ENCODE data around the gene FAM83F.

Gene FAM83F

GRCh38 chr22:40082184-40082583 lies 87.4 kb downstream of the FAM83F start:
- no peak overlapping the region for H3K27ac ChIP-seq (ENCODE audit: poor library complexity, severe bottlenecking)
- H3K4me3 ChIP-seq (ENCODE audit: severe bottlenecking), result no peak overlapping the region
- no peak for TF ChIP-seq CTCF (IDR thresholded peaks at IDR 0.05; ENCODE audit: poor library complexity, severe bottlenecking)
- no peaks in the 10 kb centered on the region for H3K9me3 ChIP-seq (ENCODE audit: severe bottlenecking)
- H3K27me3 ChIP-seq (ENCODE audit: insufficient read depth, poor library complexity, severe bottlenecking), result no peaks in the 10 kb centered on the region
- H3K36me3 ChIP-seq (ENCODE audit: low read depth), result no peaks in the 10 kb centered on the region
- DNase-seq (ENCODE audit: low spot score), result no peak
- peaks cover 7% of the 10 kb centered on the region for H3K4me1 ChIP-seq (ENCODE audit: insufficient read depth, poor library complexity, severe bottlenecking)
- ATAC-seq (ENCODE audit: low read depth), result no peak

- H3K4me1 ChIP-seq (ENCODE audit: insufficient read depth, poor library complexity, severe bottlenecking), result no peaks in the 10 kb centered on the region
- H3K36me3 ChIP-seq (ENCODE audit: low read depth), result no peaks in the 10 kb centered on the region
- no peak overlapping the region for H3K27ac ChIP-seq (ENCODE audit: poor library complexity, severe bottlenecking)
- no peaks in the 10 kb centered on the region for H3K27me3 ChIP-seq (ENCODE audit: insufficient read depth, poor library complexity, severe bottlenecking)
- H3K4me3 ChIP-seq (ENCODE audit: severe bottlenecking), result no peak overlapping the region
- DNase-seq (ENCODE audit: low spot score) (no peak), ATAC-seq (ENCODE audit: low read depth) (no peak)
- no peak for TF ChIP-seq CTCF (IDR thresholded peaks at IDR 0.05; ENCODE audit: poor library complexity, severe bottlenecking)
- H3K9me3 ChIP-seq (ENCODE audit: severe bottlenecking), result no peaks in the 10 kb centered on the region
These were observed 89.0 kb downstream of the FAM83F start for GRCh38 chr22:40083794-40084193.

GRCh38 chr22:40084246-40084645 lies 89.5 kb downstream of the FAM83F start:
- Histone ChIP-seq H3K27ac (ENCODE audit: poor library complexity, severe bottlenecking) (no peak overlapping the region), H3K36me3 (ENCODE audit: low read depth) (no peaks in the 10 kb centered on the region), H3K27me3 (ENCODE audit: insufficient read depth, poor library complexity, severe bottlenecking) (no peaks in the 10 kb centered on the region), H3K9me3 (ENCODE audit: severe bottlenecking) (no peaks in the 10 kb centered on the region), H3K4me3 (ENCODE audit: severe bottlenecking) (no peak overlapping the region), H3K4me1 (ENCODE audit: insufficient read depth, poor library complexity, severe bottlenecking) (no peaks in the 10 kb centered on the region)
- DNase-seq (ENCODE audit: low spot score), result no peak
- no peak for TF ChIP-seq CTCF (IDR thresholded peaks at IDR 0.05; ENCODE audit: poor library complexity, severe bottlenecking)
- no peak for ATAC-seq (ENCODE audit: low read depth)

DNA sequence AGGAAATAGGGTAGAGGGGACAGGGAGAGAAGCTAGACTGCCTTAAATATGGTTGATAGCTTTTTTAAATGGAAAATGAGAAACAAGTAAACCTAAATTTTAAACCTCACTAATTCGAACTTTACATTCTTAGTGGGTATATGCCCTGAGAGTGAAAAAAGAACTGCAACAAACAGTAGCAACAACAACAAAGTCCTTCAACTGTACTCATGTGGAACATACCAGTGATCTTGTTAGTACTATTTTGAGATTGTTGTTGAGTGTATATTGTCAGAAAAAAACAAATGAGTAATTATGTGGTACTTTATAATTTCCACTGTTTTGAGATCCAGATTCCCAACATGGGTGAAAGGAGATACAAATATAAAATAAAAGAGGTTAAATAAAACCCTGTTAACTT lies 94.1 kb downstream of the FAM83F start:
- TF ChIP-seq CTCF (IDR thresholded peaks at IDR 0.05; ENCODE audit: poor library complexity, severe bottlenecking), result no peak
- H3K4me3 ChIP-seq (ENCODE audit: severe bottlenecking), result no peak overlapping the region

More for the DNA sequence above, 94.1 kb downstream of the FAM83F start:
- no peaks in the 10 kb centered on the region for H3K36me3 ChIP-seq (ENCODE audit: low read depth)
- no peak for ATAC-seq (ENCODE audit: low read depth)
- H3K4me1 ChIP-seq (ENCODE audit: insufficient read depth, poor library complexity, severe bottlenecking), result no peaks in the 10 kb centered on the region
- no peak overlapping the region for H3K27ac ChIP-seq (ENCODE audit: poor library complexity, severe bottlenecking)
- H3K27me3 ChIP-seq (ENCODE audit: insufficient read depth, poor library complexity, severe bottlenecking), result no peaks in the 10 kb centered on the region
- no peaks in the 10 kb centered on the region for H3K9me3 ChIP-seq (ENCODE audit: severe bottlenecking)
- no peak for DNase-seq (ENCODE audit: low spot score)
